ENCODE data around the gene FAM156B.
"Not testable (repeated sequence)": the region's sequence is repeated elsewhere in the genome, so short reads cannot be mapped to it uniquely, and the experiment has no call there.

DNA sequence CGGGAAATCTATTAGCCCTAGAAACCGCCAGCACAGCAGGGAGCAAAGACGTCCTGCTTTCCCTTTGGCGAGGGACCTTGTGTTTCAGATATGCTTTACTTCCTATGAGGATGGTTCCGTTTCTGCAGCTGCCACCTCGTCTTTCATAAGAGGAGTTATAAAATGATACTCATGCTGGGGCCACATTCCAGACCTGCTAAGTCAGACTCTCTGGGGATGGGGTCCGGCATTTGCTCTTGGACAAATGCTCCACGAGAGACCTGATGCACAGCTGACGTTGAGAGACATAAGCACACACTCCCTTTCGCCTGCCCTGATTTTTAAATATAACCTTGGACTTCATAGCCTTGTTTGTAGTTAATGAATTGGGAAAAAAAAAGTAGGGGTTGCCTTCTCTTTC lies 44.6 kb downstream of the FAM156B start:
- TF ChIP-seq, protein P1, sequence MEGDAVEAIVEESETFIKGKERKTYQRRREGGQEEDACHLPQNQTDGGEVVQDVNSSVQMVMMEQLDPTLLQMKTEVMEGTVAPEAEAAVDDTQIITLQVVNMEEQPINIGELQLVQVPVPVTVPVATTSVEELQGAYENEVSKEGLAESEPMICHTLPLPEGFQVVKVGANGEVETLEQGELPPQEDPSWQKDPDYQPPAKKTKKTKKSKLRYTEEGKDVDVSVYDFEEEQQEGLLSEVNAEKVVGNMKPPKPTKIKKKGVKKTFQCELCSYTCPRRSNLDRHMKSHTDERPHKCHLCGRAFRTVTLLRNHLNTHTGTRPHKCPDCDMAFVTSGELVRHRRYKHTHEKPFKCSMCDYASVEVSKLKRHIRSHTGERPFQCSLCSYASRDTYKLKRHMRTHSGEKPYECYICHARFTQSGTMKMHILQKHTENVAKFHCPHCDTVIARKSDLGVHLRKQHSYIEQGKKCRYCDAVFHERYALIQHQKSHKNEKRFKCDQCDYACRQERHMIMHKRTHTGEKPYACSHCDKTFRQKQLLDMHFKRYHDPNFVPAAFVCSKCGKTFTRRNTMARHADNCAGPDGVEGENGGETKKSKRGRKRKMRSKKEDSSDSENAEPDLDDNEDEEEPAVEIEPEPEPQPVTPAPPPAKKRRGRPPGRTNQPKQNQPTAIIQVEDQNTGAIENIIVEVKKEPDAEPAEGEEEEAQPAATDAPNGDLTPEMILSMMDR (conservative IDR thresholded peaks at IDR 0.05; ENCODE audit: low read depth, low read length): not testable (repeated sequence)
- TF ChIP-seq ELK1 (IDR thresholded peaks at IDR 0.05; ENCODE audit: borderline replicate concordance, low read depth, low read length); POLR2A (IDR thresholded peaks at IDR 0.05; ENCODE audit: low read depth, low read length): not testable (repeated sequence)
- TF ChIP-seq, protein P2, sequence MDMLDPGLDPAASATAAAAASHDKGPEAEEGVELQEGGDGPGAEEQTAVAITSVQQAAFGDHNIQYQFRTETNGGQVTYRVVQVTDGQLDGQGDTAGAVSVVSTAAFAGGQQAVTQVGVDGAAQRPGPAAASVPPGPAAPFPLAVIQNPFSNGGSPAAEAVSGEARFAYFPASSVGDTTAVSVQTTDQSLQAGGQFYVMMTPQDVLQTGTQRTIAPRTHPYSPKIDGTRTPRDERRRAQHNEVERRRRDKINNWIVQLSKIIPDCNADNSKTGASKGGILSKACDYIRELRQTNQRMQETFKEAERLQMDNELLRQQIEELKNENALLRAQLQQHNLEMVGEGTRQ (IDR thresholded peaks at IDR 0.05; ENCODE audit: low read depth, low read length): not testable (repeated sequence)

All from IMR-90 (cell line).